ENCODE data around the gene LDB2. TPM values are rescaled to one million over a fixed set of nuclear protein-coding genes. Genes with fewer than 3 reads are reported as not detected.
A peak's percentile ranks its signal among the peaks of the same experiment; 100 is the strongest.

LDB2 gene
- total RNA-seq, 1 experiment from 2014 or later: 0.74 TPM

- no peak for DNase-seq (ENCODE audit: low read depth)
Measured at GRCh38 chr4:16685536-16685935, 212.9 kb downstream of the LDB2 start.

DNA sequence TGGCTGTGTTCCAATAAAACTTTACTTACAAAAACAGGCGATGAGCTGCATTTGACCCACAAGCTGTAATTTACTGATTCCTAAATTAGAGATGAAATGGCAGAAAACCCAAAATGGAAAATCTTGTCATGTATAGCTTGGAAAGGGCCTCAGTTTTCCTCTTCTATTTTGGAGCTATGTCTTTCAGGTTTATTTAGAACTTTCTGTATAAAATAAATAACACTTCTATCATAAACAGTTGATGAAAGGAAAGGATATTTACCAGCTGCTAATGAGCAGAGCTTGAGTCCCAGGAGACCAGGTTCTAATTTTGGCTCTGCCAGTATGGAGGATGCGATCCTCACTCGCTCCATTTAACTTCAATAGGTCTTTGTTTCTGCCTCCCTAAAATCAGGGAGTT, 213.5 kb downstream of the LDB2 start:
- no peak for DNase-seq (ENCODE audit: low read depth)

- DNase-seq (ENCODE audit: low read depth): no peak
Measured at GRCh38 chr4:16684097-16684496, 214.3 kb downstream of the LDB2 start.

- no peak for DNase-seq (ENCODE audit: low read depth)
Measured at GRCh38 chr4:16682975-16683374, 215.5 kb downstream of the LDB2 start.

- no peak for DNase-seq (ENCODE audit: low read depth)
Measured at GRCh38 chr4:16677001-16677944, 221.2 kb downstream of the LDB2 start.

GRCh38 chr4:16676230-16676770, 222.1 kb downstream of the LDB2 start:
- no peak for DNase-seq (ENCODE audit: low read depth)

DNA sequence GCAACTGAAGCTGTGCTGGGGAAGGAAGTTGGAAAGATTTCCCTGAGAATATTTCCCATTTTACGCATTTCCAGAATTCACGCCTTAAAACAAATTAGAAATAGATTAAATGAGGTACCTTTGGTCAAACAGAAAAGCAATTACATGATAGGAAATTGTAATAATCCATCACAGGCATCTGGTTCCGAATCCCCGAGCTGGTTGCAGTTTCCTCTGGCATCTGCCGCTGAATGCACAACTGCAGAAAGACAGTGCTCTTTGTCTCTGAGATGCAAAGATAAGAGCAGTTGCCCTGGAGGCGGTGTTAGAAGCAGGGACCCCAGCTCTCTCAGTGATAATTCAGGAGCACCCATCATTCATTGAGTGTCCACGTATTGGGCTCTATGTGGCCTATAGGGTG, 224.4 kb downstream of the LDB2 start:
- no peak for DNase-seq (ENCODE audit: low read depth)

- no peak for DNase-seq (ENCODE audit: low read depth)
Measured at GRCh38 chr4:16672421-16672820, 226.0 kb downstream of the LDB2 start.

DNA sequence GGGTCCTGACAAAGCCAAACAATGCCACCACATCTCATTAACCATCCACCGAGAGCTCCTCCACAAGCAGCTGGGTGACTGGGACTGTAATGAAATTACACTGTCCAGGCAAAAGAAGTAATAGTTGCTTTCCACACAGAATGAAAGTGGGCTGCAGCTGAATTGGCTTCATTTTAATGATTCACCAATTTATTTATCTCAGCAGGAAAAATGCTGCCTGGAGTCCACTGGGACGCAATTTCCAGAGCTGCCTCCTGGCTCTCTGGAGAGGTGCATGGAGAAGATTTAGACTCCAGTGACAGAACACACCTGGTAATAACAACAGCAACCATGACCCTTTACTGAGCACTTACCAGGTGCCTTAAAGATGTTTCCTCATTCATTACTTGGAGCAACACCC, 226.7 kb downstream of the LDB2 start:
- DNase-seq (ENCODE audit: low read depth): no peak

DNA sequence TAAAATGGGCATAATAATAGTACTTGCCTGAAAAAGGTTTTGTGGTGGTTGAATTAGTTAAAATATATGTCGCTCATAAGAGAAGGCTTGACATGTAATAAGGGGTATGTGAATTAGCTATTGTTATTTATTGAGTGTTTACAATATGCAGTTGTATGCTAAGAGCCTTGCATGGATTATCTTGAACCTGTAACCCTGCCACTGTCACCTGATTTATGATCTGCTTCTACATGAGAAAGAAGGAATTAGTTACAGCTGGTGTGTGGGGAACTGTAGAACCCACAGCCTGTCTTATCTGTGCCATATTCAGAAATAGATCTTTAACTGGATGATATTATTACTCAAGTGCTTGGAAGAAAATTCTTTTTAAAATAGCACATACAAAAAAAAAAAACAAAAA, 227.7 kb downstream of the LDB2 start:
- no peak for DNase-seq (ENCODE audit: low read depth)

DNA sequence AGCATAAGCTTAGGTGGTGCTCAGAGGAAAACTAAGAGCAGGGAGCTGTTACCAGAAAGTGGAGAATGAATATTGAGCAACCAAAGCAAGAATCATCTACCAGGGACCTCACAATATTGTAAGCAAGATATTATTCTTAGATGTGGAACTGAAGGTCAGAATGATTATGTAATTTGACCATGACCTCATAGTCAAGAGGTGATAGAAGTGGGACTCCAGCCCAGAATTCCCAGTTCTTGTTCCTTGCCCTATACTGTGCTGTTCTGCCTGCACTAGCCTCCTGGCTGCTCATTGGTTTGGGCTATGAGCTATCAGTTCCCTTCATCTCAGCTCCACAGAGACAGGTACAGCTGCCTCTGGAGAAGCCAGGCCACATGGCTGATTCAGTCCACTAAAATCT, 229.4 kb downstream of the LDB2 start:
- DNase-seq (ENCODE audit: low read depth): no peak

DNA sequence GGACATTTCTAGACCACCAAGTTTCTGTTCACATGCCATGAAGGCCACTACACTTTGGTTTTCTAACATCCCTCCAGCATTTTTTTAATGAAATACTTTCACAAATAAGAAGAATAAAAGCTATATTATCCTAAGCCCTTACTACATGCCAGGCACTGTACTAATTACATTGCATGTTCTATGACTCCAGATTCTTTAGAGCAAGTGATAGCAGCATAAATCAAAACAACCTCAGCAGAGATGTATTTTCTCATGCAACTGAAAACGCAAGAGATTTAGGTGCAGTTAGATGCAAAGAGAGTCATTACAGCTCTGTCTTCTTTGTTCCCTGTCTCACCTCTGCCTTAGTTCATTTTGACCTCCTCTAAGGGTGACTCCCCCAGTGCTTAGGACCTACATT, 230.0 kb downstream of the LDB2 start:
- DNase-seq (ENCODE audit: low read depth): no peak

DNA sequence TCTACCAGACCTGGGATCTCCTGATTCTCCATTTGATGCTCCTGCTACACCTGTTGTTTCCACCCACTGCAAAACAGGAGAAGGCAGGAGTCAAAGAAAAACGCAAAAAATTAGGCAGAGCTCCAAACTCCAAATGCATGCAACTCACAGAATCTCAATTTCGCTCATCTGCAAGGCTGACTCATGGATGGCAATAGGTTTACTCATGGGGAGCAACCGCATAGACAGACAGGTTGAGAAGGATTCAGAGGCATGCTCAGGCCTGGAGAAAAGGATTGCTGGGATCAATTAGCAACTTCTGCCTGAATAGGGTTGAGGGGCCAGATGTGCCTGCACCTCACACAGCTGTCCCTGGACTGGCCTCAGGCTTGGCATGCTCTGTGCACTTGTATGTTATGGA, 231.0 kb downstream of the LDB2 start:
- DNase-seq (ENCODE audit: low read depth): peak; percentile 48

- no peak for DNase-seq (ENCODE audit: low read depth)
Measured at GRCh38 chr4:16665942-16666551, 232.4 kb downstream of the LDB2 start.

GRCh38 chr4:16663732-16664131, 234.7 kb downstream of the LDB2 start:
- DNase-seq (ENCODE audit: low read depth): no peak

DNA sequence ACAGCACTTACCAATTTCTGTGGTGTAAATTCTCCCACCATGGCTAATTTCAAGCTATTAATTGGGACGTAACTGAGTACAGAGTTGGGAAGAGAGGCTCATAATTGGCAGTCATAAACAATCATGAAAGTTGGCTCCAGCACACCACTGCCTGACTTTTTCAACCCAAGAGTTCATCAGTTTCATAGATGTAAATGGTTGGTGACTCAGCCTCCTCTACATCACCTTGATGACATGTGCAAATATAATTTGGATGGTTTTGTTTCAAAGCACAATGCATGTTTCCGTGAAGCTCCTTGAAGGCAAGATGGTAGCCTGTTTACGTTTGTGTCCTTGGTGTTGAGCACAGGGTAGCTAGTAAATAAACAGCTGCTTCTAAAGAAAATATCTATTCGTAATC, 235.1 kb downstream of the LDB2 start:
- no peak for DNase-seq (ENCODE audit: low read depth)

DNA sequence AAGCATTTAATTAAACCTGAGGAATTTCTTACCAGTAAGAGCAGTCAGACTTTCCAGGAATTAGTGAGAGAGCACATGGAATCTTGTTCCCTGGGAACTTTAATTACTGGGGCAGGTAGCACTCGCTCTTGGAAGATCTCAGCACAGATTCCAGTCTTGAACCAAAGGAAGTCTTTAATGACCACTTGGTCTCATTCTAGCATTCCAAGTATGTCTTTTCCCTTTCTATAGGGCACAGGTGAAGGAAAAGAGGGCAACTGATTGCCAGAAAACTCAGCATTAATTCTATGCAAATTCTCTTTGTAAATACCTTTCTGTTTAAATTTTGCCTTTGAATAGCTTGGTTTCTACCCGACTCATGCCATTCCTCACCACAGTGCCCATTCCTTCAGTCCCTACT, 236.6 kb downstream of the LDB2 start:
- no peak for DNase-seq (ENCODE audit: low read depth)

DNA sequence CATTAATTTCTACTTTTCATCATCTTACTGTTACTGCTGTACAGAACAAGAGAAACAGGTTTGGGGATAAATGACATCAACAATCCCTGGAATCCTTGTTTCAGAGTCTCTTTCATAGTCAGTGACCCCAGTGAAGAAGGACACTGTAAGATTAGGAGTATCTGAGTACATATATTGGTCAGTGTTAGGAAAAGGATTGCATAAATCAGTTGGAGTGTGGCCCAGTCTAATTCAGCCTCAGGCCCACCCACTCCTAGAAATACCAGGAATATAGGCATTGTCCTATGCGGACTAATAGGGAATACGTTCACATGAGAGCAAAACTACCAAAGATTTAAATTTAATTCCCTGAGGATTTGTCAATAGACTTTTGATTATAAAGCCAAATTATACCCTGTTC, 237.8 kb downstream of the LDB2 start:
- no peak for DNase-seq (ENCODE audit: low read depth)

- no peak for DNase-seq (ENCODE audit: low read depth)
Measured at GRCh38 chr4:16659694-16660093, 238.8 kb downstream of the LDB2 start.

- DNase-seq (ENCODE audit: low read depth): no peak
Measured at GRCh38 chr4:16659079-16659478, 239.4 kb downstream of the LDB2 start.

DNA sequence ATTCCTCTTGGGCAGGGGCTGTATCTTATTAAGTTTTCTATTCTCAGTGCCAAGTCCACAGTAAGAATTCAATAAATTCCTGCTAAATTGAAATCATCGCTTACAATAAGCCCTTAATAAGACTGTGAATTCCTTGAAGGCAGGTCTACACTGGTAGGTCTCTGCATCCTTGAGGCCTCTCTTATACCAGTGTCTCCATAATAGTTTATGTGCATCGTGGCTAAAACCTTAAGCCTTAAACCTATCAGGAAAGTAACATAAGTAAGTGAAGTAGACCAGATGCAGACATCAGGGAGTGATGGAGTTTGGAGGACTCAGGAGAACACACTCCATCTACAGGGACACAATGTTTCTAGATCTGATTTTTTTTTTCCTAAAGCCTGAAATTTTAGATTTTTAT, 240.3 kb downstream of the LDB2 start:
- no peak for DNase-seq (ENCODE audit: low read depth)

DNA sequence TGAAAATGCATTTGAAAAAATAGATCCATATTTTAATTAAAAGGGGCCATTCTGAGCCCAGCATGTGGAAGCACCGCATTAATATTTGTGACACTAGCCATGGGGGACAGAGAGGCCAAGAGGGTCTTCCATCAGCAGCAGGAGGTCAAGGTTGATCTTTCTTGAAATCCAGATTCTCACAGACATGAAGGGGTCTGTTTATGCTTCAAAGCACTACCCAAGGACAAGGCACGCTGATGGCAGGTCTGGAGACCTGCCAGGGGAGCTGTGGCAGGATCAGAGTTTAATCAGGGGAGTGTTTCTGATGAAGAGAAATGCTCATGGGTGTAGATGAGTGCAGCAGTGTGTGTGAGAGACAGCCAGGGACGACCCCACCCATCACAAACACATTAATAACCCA, 243.3 kb downstream of the LDB2 start:
- no peak for DNase-seq (ENCODE audit: low read depth)

DNA sequence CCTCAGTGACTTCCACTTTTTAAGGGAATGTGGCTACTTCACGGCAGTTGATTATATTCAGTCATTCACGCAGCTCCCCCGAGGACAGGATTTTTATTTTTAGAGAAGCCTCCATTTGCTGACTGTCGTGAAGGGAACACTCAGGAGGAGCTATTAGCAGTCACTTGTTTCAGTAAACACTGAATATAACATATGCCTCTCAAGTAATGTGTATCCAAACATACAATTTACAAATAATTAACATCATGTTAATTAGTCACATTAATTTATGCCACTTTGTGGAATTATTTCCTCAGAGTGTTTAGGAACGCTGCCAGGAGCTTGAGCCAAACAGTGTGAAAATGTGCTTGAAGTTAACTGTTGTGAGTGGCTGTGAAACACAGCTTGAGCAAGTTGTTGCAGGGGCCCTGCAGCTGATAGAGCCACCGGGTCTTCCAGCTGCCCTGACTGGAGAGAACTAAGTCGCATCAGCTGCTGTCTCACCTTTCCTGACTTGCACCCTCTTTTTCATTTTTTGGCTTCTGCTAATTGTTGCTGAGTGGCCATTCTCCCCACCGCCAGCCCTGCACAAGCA, 245.6 kb downstream of the LDB2 start:
- no peak for DNase-seq (ENCODE audit: low read depth)

Measured in Daoy (cell line).